Measurements from ENCODE around the gene RNF150.

RNF150 gene

DNA sequence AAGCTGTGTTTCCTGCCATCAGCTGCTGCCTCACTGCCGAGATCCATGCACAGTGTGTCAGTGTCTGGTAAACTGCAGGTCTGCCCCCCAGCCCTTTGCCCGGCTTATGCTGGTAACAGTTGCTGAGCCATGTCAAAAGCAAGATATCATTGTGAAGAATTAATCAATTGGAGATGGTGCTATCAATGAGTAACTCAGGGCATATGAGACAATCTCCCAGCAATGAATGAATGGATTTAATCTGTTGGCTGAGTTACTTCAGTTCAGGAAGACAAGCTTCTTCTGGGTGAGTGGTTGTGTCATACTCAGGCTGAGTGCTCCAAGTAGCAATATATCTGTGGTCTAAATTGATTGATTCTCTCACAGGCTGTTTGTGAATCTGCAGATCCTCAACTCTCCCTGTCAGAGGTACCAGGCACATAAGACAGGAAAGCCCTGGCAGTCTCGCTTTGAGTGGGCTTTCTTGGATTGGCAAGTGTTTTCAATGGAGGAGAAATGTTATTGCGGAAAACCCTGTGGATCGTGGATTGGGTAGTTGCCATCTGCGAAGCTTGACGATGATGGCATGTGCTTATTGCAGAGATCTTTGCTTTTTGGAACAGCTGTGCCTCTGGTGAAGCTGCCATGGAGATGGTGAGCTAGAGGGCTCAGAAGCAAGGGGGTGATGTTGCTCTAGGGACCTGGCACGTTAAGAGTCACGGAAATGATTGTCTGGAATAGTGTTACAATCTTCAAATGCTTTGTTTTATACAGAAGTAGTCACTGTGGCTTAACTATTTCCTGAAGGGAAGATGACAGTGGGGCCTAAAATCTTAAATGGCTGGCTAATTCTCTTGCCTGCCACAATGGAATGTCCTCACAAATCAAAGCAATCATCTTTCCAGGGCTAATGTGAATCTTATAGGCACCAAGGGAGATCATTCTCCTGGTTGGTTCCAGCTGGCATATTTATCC lies 229.5 kb downstream of the RNF150 start:
- no peak for DNase-seq

- DNase-seq = no peak
Measured at GRCh38 chr4:140901736-140902336, 231.4 kb downstream of the RNF150 start.

- DNase-seq = no peak
Measured at GRCh38 chr4:140893939-140894338, 239.3 kb downstream of the RNF150 start.

- no peak for DNase-seq
Measured at GRCh38 chr4:140888054-140888453, 245.2 kb downstream of the RNF150 start.

DNA sequence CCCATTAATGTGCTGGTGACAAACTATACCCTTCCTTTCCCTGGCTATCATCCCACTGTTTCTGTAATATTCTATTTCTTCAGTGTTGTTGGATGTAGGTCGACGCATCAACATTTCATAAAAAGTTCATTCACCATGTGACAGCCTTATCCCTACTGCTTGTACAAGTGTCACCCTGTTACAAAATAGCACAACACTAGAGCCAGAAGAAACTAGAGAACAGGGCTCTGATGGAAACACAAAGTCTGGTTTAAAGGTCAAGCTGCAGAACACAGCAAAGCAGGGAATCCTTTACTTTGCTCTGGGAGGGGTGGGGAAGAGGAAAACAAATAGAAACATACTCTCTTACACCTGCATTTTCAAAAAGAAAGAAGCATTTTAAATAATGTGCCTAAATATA lies 245.8 kb downstream of the RNF150 start:
- no peak for DNase-seq

GRCh38 chr4:140884431-140885058 lies 248.7 kb downstream of the RNF150 start:
- peak; percentile 78 for DNase-seq

DNA sequence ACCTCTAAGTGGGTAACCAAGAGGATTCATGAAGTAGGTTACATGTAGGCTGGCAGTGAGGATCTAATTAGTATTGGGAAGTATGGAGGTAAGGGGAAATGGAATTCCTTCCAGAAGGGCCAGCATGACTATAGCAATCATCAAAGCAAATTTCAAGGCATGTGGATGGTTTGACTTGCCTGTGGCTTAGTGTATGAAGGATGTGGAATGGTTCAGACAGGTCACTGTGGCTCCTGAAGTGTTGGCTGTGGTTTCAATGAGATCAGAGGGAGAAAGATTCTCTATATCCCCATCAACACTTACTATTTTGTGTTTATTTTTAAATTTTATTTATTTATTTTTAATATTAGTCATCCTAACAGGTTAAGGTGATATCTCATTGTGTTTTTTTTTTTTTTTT lies 255.5 kb downstream of the RNF150 start:
- no peak for DNase-seq

- DNase-seq = no peak
Measured at GRCh38 chr4:140876615-140877364, 256.5 kb downstream of the RNF150 start.

DNA sequence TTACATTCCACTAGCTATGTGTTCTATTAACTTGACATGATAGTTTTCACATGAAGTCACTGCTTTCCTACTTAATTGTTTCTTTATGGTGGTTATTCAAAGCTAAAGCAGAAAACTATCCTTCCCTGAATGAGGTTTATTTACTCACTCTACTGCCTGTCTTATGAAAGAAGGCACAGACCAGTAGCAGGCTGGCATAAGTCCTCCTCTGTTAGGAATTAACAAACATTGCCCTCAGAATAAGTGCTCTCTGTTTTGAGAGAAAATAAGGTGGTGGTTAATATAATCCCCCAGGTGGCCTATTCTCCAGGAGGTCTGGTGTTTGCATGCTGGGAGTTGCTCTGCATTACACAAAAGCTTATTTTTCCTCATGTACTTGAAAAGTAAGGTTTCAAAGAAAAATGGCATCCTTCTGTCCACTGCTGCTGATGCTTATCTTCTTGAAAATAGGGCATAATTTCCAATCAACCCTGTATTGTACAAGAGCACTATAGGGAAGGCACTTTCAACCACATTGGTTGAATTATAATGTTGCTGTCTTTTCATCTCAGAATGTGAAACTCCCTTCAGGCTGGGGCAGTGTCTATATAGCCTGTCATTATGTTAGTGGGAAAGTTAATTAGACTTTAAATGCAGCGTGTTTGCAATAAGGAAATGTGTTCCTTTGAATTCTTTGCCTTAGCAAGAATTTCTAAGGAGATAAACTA lies 257.4 kb downstream of the RNF150 start:
- DNase-seq = no peak

DNA sequence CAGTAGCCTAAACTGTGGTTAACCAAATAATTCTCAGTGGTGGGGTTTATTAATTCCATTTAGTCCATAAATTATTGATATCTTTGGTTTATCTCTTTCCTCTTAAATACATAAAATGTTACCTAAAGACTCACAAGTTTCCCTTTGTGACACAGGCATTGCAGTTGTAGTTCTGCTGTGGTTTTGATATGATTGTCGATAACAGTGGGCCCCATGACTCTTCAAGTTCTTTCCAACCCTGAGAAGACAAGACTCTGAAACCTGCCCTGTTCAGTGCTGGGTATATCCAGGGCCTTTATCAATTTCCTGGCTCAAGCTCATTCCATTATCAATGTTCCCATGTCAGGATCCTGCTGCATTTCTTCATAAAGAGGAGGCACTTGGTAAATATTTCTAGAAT lies 259.2 kb downstream of the RNF150 start:
- DNase-seq = no peak

DNA sequence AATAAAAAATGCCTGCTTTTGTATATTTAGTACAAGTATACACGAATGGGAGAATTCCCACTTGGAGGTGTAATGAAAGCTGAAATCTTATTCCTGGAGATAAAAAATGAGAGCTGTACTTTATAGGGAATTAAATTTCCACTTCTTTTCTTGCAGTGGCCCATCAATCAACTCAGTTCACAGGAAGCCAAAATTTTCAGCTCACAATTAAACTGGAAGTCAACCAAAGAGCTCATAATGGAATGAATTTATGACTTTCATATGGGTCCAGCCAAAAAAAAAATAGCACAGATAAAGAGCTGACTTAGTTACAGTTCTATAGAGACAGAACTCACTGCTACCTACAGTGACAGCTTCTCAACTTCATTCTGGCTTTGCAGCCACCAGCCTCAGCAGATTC lies 261.9 kb downstream of the RNF150 start:
- DNase-seq = no peak

DNA sequence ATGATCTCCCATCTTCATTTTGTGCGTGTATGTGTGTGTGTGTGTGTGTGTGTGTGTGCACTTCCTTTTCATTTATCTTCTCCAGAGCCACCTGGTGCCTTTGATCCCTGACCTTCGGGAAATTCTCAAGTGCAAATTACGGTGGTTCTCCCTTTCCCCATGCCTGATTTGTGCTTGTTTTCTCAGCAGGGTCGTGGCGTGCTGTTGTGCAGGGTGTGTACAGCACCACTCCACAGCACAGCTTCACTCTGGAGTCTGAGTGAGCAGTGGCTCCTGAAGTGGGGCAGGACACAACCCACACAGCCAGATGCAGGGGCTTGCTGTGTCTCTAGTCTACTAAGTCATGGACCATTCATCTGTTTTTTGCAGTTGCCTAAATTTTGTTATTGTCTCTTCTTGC lies 262.8 kb downstream of the RNF150 start:
- peak; percentile 55 for DNase-seq

GRCh38 chr4:140869446-140869845 lies 263.8 kb downstream of the RNF150 start:
- no peak for DNase-seq

DNA sequence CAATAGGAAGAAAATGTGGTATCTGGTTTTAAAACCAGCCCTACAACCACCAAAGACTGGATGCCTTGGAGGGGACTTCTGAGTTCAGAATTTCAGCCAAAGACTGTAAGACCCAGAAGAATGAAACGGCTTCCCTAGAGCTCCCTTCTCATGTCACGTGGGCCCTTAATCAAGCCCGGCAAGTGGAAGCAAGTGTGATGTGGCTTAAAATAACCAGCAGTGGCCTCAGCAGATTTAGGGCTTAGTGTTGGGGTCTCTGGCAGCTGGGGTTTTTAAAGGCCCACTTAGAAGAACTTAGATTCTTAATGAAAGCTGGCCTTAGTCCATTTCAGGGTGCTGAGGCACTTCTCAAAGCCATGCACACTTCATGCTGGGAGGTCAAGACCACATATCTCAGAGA lies 265.9 kb downstream of the RNF150 start:
- no peak for DNase-seq

DNA sequence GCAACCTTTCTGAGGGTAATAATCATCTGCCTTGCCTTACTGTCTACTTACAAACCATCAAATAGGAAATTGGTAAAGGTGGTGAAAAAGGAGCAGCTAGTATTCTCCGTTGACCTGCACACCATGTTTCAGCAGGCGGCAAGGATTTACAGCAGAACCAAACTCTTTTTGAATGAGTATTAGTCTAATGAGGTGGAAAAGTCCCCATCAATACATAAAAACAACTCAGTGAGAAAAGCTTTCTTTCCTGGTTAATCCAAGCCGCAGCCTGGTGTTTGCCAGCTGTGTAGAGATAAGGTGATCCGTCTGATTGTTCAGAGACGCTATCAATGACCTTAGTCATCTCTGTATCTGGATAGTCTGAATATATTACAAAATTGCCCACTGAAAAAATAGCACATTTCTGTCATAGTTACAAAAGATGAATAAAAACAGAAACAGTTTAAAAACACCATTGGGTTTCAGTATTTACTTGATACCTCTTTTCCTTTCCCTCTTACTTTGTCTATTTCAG lies 266.7 kb downstream of the RNF150 start:
- no peak for DNase-seq

GRCh38 chr4:140865253-140866217 lies 267.7 kb downstream of the RNF150 start:
- no peak for DNase-seq

- no peak for DNase-seq
Measured at GRCh38 chr4:140863197-140863596, 270.1 kb downstream of the RNF150 start.

- DNase-seq = no peak
Measured at GRCh38 chr4:140862177-140862442, 271.2 kb downstream of the RNF150 start.

- peak; percentile 85 for DNase-seq
Measured at GRCh38 chr4:140861359-140862176, 271.7 kb downstream of the RNF150 start.

GRCh38 chr4:140858897-140859296 lies 274.4 kb downstream of the RNF150 start:
- no peak for DNase-seq

Data from DMS53 (cell line).